Right lobe of liver (tissue), 4 donors: ENCODE results near the gene TEX44.
"Not testable (repeated sequence)": the region's sequence is repeated elsewhere in the genome, so short reads cannot be mapped to it uniquely, and the experiment has no call there.

Source experiments
- CTCF ChIP-seq, 4 donors: fragments of 200-600 bp in 3 of 4; fragments of 450-650 bp in 1 of 4; IDR thresholded peaks; one replicate each; pipeline versions ENCODE4 v1.5.1 to v1.8.0; 2016 to 2022; ENCODE audit warnings: antibody characterized with exemption in 4 of 4, mild to moderate bottlenecking in 2 of 4
- POLR2A ChIP-seq: fragments of 450-650 bp; IDR thresholded peaks from one replicate; pipeline ENCODE4 v1.6.1; 2017; ENCODE audit warnings: antibody characterized with exemption, mild to moderate bottlenecking
- donor health status: DM: no; HTN: no; CAD: no.
- donor health status: DM: no; HTN: no; CAD: no.
- donor health status: DM: no; HTN: yes; CAD: no.

DNA sequence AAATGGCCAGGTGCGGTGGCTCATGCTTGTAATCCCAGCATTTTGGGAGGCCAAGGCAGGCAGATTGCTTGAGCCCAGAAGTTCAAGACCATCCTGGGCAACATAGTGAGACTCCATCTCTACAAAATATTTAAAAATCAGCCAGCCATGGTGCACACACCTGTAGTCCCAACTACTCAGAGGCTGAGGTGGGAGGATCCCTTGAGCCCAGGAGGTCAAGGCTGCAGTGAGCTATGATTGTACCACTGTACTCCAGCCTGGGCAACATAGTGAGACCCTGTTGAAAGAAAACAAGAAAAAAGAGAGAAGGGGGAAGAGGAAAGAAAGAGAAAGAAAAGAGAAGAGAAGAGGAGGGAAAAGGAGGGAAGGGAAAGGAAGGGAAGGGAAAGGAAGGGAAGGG is 4.9 kb upstream of the TEX44 start:
- not testable (repeated sequence) for TF ChIP-seq CTCF (IDR thresholded peaks at IDR 0.05); POLR2A
